GM19238 (cell line): ENCODE data around the gene GCM1.

Experiments
- DNase-seq: peaks from one replicate; pipeline ENCODE4 v3.0.0; 2011; ENCODE audit warnings: low spot score; ENCODE audit not compliant: insufficient read length

Gene GCM1

GRCh38 chr6:53152576-53152975 lies 3.9 kb upstream of the GCM1 start:
- DNase-seq: no peak

GRCh38 chr6:53151676-53152075 lies 3.0 kb upstream of the GCM1 start:
- DNase-seq: no peak

GRCh38 chr6:53144802-53145201 lies 3.8 kb downstream of the GCM1 start:
- DNase-seq: no peak

- no peak for DNase-seq
Observed at GRCh38 chr6:53143710-53144109, 4.9 kb downstream of the GCM1 start.

GRCh38 chr6:53142810-53143209 lies 5.8 kb downstream of the GCM1 start:
- no peak for DNase-seq

GRCh38 chr6:53139841-53140413 lies 8.7 kb downstream of the GCM1 start:
- no peak for DNase-seq

- no peak for DNase-seq
Observed at GRCh38 chr6:53136000-53136609, 12.5 kb downstream of the GCM1 start.

GRCh38 chr6:53134601-53135235 lies 13.9 kb downstream of the GCM1 start:
- no peak for DNase-seq

- DNase-seq: no peak
Observed at GRCh38 chr6:53133961-53134360, 14.7 kb downstream of the GCM1 start.

- no peak for DNase-seq
Observed at GRCh38 chr6:53130569-53131290, 17.9 kb downstream of the GCM1 start.

- DNase-seq: no peak
Observed at GRCh38 chr6:53128842-53129241, 19.8 kb downstream of the GCM1 start.

- DNase-seq: no peak
Observed at GRCh38 chr6:53125276-53125675, 23.4 kb downstream of the GCM1 start.

- no peak for DNase-seq
Observed at GRCh38 chr6:53124131-53124800, 24.4 kb downstream of the GCM1 start.

GRCh38 chr6:53119772-53120409 lies 28.8 kb downstream of the GCM1 start:
- DNase-seq: no peak

GRCh38 chr6:53119349-53119748 lies 29.3 kb downstream of the GCM1 start:
- DNase-seq: no peak

- no peak for DNase-seq
Observed at GRCh38 chr6:53115741-53116140, 32.9 kb downstream of the GCM1 start.

GRCh38 chr6:53115113-53115512 lies 33.5 kb downstream of the GCM1 start:
- DNase-seq: no peak

- no peak for DNase-seq
Observed at GRCh38 chr6:53113742-53114141, 34.9 kb downstream of the GCM1 start.

- no peak for DNase-seq
Observed at GRCh38 chr6:53112871-53113270, 35.8 kb downstream of the GCM1 start.

- no peak for DNase-seq
Observed at GRCh38 chr6:53112404-53112803, 36.2 kb downstream of the GCM1 start.

GRCh38 chr6:53111865-53112264 lies 36.8 kb downstream of the GCM1 start:
- DNase-seq: no peak
